Coronary artery (tissue), 2 donors: ENCODE measurements around the gene ZBTB44.
"Not testable (repeated sequence)": the region's sequence is repeated elsewhere in the genome, so short reads cannot be mapped to it uniquely, and the experiment has no call there.

Source experiments
- DNase-seq: peaks from one replicate; pipeline ENCODE4 v3.0.0-alpha.2; 2017; ENCODE audit warnings: low spot score
- H3K27ac ChIP-seq, 2 donors: fragments of 200-600 bp; sonication (generic); one replicate each; pipeline ENCODE4 v1.5.1; 2016 to 2019
- H3K4me3 ChIP-seq: fragments of 200-600 bp; sonication (generic); 2 replicates; pipeline ENCODE4 v1.5.1; 2016; ENCODE audit warnings: mild to moderate bottlenecking, moderate library complexity
- TF ChIP-seq, protein P1 (sequence below): fragments of 200-600 bp; sonication (generic); IDR thresholded peaks from one replicate; pipeline ENCODE4 v1.5.1; 2019; ENCODE audit warnings: antibody characterized with exemption

Gene ZBTB44

GRCh38 chr11:130295657-130296056 lies 19.1 kb downstream of the ZBTB44 start:
- TF ChIP-seq, protein P1, sequence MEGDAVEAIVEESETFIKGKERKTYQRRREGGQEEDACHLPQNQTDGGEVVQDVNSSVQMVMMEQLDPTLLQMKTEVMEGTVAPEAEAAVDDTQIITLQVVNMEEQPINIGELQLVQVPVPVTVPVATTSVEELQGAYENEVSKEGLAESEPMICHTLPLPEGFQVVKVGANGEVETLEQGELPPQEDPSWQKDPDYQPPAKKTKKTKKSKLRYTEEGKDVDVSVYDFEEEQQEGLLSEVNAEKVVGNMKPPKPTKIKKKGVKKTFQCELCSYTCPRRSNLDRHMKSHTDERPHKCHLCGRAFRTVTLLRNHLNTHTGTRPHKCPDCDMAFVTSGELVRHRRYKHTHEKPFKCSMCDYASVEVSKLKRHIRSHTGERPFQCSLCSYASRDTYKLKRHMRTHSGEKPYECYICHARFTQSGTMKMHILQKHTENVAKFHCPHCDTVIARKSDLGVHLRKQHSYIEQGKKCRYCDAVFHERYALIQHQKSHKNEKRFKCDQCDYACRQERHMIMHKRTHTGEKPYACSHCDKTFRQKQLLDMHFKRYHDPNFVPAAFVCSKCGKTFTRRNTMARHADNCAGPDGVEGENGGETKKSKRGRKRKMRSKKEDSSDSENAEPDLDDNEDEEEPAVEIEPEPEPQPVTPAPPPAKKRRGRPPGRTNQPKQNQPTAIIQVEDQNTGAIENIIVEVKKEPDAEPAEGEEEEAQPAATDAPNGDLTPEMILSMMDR, result no peak
- no peak for DNase-seq
- Histone ChIP-seq H3K27ac (no peak overlapping the region), H3K4me3 (no peak overlapping the region)

DNA sequence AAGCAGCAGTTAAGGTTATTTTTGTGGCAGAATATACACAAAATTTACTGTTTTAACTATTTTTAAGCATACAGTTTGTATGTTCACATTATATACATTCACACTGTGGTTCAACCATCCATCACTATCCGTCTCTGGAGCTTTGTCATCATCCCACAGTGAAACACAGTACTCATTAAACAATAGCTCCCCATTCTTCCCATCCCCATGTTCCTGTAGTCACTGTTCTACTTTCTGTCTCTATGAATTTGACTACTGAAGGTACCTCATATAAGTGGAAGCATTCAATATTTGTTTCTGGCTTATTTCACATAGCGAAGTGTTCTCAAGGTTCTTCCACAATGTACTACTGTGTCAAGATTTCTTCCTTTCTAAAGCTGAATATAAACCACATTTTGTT lies 32.6 kb downstream of the ZBTB44 start:
- TF ChIP-seq, protein P1, result no peak

GRCh38 chr11:130281341-130281740 lies 33.4 kb downstream of the ZBTB44 start:
- not testable (repeated sequence) for H3K27ac ChIP-seq, DNase-seq, H3K4me3 ChIP-seq

More for the DNA sequence above, 32.6 kb downstream of the ZBTB44 start:
- H3K4me3 ChIP-seq, result no peak overlapping the region
- no peak for DNase-seq
- H3K27ac ChIP-seq, result no peak overlapping the region

GRCh38 chr11:130279989-130280388 lies 34.7 kb downstream of the ZBTB44 start:
- TF ChIP-seq, protein P1, result no peak
- no peak for DNase-seq
- no peak overlapping the region for H3K4me3 ChIP-seq
- no peak overlapping the region for H3K27ac ChIP-seq

DNA sequence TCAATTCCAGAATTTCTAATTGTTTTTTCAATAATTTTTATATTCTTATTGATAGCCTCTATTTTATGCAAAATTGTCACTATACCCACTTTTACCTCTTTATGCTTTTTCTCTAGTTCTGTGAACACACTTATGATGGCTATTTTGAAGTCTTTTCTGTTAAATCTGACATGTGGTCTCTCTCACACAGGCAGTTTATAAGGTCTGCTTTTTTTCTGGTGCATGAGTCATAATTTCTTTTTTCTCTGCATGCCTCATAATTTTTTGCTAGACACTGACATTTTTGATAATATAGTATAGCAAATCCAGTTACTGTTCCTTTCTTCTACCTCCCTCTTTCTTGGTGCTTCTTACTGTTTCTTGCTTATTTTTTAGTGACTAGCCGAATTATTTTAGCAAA lies 36.0 kb downstream of the ZBTB44 start:
- DNase-seq, result no peak
- H3K27ac ChIP-seq, result no peak overlapping the region
- no peak overlapping the region for H3K4me3 ChIP-seq
- TF ChIP-seq, protein P1, result no peak

DNA sequence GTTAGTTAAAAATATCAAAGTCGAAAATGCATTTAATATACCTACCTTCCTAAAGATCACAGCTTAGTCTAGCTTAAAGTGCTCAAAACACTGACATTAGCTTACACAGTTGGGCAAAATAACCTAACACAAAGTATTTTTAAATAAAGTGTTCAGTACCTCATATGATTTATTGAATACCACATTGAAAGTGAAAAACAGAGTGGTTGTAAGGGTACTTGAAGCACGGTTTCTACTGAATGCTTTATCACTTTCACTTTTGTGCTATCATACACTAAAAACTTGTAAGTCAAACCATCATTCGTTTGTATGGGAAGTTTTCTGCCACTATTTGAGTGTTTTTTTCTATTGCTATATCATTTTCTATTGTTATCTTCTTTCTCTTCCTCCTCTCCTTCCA lies 36.6 kb downstream of the ZBTB44 start:
- no peak overlapping the region for H3K27ac ChIP-seq
- no peak for DNase-seq
- no peak overlapping the region for H3K4me3 ChIP-seq
- TF ChIP-seq, protein P1, result no peak

DNA sequence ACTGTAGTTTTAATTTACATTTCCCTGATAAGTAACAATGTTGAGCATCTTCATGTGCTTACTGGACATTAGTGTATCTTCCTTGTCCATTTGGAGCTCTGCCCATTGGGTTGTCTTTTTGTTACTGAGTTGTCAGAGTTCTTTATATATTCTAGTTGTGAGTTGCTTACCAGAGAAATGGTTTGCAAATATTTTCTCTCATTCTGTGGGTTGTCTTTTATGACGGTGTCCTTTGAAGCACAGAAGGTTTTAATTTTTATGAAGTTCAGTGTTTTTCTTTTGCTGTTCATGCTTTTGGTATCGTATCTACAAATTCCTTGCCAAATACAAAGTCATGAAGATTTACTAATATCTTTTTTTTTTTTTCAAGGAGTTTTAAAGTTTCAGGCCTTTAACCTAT lies 42.4 kb downstream of the ZBTB44 start:
- TF ChIP-seq, protein P1, result no peak
- DNase-seq, result no peak
- Histone ChIP-seq H3K27ac (no peak overlapping the region), H3K4me3 (no peak overlapping the region)

DNA sequence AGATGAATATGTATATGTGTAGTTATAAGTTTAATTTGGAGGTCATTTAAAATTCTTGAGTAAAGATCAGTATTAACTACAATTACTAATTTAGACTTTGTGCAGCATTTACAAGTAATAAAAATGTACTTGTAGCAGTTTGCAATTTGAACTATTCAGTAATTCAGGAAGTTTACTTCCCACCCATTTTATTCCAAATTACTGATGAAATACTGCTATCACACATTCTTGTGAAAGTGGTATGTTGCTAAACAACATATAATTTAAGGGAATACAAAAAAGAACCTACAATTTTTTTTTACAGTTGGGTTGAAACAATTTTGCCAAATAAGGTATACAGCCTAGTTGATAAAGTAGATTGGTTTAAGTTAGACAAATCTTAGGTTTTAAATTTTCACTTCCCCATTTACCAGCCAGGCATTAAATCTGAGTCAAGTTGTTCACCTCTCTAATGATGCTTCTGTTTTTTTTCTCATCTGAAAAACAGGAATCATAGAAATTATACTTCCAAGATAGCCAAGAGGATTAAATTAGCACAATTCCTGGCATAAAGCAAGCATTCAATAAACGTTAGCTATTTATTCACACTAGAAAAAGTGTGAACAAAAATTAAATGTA lies 45.3 kb downstream of the ZBTB44 start:
- H3K27ac ChIP-seq, result no peak overlapping the region
- no peak for DNase-seq
- no peak overlapping the region for H3K4me3 ChIP-seq
- TF ChIP-seq, protein P1, result no peak
